ENCODE results near the gene MOK.
"Not testable (repeated sequence)": the region's sequence is repeated elsewhere in the genome, so short reads cannot be mapped to it uniquely, and the experiment has no call there.

The MOK gene, protein sequence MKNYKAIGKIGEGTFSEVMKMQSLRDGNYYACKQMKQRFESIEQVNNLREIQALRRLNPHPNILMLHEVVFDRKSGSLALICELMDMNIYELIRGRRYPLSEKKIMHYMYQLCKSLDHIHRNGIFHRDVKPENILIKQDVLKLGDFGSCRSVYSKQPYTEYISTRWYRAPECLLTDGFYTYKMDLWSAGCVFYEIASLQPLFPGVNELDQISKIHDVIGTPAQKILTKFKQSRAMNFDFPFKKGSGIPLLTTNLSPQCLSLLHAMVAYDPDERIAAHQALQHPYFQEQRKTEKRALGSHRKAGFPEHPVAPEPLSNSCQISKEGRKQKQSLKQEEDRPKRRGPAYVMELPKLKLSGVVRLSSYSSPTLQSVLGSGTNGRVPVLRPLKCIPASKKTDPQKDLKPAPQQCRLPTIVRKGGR

DNA sequence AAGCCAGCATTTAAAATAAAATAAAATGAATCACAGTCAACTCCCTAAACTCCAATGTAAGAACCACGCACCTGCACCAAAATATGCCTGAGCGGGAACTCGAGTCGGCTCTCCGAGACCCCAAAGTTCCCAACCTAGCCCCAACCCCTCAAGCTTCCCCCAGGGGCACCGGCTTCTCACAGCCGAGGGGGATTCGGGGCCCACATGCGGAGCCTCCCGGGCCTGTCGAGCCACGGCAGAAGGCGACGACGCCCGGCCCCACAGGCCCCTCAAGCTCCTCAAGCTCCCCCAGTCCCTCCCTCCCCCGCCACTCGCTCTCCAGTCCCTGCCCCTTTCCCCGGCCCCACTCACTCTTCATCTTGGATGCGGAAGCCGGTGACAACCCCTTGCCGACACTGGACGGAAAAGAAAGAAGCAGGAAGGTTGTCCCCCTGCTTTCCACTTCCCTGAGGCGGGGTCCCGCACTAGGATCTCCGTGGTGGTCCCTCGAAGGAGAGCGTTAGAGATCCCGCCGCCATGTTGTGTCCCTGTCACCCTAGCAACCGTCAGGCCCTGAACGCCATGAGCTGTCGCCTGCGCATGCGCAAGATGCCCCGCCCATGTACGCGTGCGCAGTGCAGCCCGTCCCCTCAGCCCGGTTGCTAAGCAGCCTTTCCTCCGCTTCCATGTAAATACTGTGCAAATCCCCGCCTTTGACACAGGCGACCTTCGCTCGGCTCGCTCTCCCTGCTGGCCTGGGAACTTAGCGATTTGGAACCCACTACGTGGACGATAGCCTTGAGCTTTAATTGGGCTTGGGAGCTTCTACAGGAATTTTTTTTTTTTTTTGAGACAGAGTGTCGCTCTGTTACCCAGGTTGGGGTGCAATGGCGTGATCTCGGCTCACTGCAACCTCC, at the start of gene MOK:
Gene MOK, minus strand, starts transcription at position 554 of the 896 bp plus-strand sequence. Its CDS starts 196 bp downstream, at position 358.
- peak; percentile 83 for DNase-seq (ENCODE audit: low read depth)
- H3K4me3 ChIP-seq (ENCODE audit: low read depth, low read length), result peak within 1 kb of the TSS; percentile 84

DNA sequence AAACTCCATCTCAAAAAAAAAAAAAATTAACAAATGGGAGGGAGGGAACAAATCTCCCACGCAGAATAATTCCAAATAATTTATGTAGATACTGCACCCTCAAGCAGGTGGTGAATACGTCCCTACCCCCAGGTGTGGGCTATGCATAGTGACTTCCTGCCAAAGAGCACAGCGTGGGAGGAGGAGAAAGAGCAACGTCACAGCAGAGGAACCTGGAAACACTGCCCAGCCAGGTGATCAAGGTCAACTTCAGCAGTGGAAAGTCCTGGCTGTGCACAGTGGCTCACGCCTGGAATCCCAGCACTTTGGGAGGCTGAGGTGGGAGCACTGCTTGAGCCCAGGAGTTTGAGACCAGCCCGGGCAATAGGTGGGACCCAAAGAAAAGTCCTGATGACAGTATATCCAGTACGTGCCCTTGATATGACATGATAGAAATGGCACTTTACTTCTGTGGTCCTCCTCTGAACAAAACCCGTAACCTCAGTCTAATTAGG, 48.2 kb upstream of the MOK start:
- DNase-seq (ENCODE audit: low read depth), result no peak
- no peak overlapping the region for H3K4me3 ChIP-seq (ENCODE audit: low read depth, low read length)

DNA sequence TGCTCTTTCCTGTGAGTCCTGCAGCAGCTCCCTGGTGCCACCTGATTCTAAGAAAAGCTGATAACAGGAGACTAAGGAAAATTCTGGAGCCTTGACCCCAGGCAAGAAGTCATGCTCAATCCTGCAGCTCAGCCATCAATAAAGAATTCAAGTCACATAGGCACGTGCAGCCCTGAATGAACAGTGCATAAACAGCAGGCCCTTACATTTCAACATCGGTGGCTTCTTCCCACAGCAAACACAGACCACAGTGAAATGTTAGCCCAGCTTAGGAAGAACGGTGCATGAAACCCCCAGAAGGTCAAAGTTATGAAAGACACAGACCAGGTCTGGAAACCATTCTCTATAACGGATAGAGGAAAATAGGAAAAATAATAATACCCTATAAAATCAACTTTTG, 47.2 kb upstream of the MOK start:
- no peak overlapping the region for H3K4me3 ChIP-seq (ENCODE audit: low read depth, low read length)

DNA sequence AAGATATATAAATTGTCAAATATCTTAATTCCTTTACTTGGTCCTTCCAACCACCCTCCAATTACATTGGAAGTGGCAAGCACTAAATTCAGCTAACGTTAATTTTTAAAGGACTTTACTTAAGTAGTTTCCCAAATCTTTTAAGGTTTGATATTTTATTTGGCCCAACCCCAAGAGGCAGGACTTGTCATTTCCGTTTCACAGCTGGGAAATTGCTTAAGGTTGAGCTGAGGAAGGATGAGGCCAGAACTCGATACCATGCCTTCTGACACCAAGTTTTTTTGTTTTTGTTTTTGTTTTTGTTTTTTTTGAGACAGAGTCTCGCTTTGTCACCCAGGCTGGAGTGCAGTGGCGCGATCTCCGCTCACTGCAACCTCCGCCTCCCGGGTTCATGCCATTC, 46.6 kb upstream of the MOK start:
- DNase-seq (ENCODE audit: low read depth); H3K4me3 ChIP-seq (ENCODE audit: low read depth, low read length): not testable (repeated sequence)

More for the DNA sequence above, 47.2 kb upstream of the MOK start:
- no peak for DNase-seq (ENCODE audit: low read depth)

DNA sequence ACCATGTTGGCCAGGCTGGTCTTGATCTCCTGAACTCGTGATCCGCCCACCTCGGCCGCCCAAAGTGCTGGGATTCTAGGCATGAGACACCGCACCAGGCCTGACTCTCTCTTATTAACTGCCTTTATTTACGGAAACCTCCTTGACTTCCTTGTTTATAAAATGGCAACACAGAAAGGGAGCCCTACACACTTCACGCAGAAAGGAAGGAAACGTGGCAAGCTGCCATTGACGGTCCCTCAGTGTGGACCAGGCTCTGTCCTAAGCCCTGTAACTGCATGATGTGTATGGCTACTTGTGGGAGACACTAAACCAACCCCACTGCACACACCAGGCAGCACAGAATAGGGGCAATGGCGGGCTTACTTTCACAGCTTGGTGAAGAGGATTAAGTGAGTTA, 46.1 kb upstream of the MOK start:
- no peak overlapping the region for H3K4me3 ChIP-seq (ENCODE audit: low read depth, low read length)
- DNase-seq (ENCODE audit: low read depth), result no peak

DNA sequence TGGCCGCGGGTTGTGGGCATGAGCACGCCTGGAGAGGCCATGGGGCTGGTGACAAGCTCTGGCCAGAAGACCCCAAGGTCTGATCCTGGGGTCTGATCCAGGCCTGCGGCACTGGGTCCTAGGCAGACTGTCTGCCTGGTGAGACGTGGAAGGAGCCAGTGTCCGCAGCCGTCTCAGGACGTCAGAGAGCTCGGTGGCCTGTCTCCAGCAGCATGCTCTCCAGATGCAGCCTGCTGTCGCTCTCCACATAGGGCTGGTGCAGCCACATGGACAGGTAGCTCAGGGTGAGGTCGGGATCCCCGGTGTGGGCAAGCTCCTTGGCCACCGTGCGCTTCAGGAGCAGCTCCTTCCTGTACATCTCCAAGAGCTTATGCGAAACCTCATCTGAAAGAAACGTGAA, 43.4 kb upstream of the MOK start:
- no peak overlapping the region for H3K4me3 ChIP-seq (ENCODE audit: low read depth, low read length)
- no peak for DNase-seq (ENCODE audit: low read depth)

DNA sequence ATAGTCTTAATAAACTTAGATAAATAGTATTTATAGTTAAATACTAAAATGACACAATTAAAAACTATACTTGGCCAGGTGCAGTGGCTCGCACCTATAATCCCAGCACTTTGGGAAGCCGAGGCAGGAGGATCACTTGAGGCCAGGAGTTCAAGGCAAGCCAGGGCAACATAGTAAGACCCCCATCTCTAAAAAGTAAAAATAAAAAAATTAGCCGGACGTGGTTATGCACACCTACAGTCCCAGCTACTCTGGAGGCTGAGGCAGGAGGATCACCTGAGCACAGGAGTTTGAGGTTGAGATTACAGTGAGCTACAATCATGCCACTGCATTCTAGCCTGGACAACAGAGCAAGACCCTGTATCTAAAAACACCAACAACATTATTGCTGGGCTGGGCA, 41.7 kb upstream of the MOK start:
- no peak overlapping the region for H3K4me3 ChIP-seq (ENCODE audit: low read depth, low read length)
- DNase-seq (ENCODE audit: low read depth), result no peak

DNA sequence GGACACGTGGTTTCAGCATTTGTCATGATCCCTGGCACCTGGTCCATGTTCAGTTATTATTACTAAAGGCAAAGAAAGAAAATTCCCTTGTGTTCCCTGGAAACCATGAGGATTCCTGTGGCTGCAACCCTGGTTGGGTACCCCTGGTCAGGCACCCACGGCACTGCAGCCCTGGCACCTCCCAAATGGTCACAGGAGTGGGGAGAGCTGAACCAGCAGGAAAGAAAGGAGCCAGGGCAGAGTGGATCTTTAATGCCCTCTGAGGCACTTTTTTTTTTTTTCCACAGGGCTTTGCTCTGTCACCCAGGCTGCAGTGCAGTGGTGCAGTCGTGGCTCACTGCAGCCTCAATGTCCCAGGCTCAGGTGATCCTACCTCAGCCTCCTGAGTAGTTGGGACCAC, 40.3 kb upstream of the MOK start:
- DNase-seq (ENCODE audit: low read depth), result no peak
- H3K4me3 ChIP-seq (ENCODE audit: low read depth, low read length), result no peak overlapping the region

DNA sequence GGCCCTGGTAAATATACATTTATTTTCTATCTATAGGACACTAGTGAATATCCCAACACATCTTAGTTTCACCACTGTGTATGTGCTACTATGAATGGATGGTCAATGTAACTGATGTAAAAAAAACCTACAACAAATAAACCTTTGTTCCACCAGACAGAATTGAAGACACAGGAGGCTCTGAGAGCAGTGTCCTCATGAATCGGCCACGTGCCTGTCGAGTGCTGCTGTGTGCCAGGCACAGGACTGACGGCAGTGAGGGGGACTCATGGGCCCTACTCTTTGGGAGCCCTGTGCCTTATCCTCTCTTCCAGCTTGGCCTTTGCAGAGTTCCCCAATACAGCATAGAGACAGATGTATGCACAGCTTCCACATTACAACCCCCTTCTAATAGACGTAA, 39.5 kb upstream of the MOK start:
- DNase-seq (ENCODE audit: low read depth), result no peak
- H3K4me3 ChIP-seq (ENCODE audit: low read depth, low read length), result no peak overlapping the region

DNA sequence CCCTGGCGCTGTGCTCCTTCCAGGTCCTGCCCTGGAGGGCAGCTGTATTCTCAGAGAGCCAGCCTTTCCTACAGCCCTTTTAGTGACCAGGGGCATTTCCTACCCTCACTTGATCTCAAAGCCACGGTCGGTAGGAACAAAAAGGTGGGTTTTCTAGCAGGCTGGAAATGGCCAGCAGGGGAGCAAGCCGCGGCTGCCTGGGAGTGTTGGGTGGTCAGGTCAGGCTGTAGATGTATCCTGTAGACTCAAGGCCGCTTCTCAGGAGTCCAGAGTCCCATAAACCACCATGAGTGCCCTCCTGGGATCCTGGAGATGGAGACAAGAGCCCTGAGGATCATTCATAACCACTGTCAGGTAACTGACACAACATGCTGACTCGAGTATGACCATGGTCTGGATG, 39.1 kb upstream of the MOK start:
- no peak overlapping the region for H3K4me3 ChIP-seq (ENCODE audit: low read depth, low read length)
- no peak for DNase-seq (ENCODE audit: low read depth)

DNA sequence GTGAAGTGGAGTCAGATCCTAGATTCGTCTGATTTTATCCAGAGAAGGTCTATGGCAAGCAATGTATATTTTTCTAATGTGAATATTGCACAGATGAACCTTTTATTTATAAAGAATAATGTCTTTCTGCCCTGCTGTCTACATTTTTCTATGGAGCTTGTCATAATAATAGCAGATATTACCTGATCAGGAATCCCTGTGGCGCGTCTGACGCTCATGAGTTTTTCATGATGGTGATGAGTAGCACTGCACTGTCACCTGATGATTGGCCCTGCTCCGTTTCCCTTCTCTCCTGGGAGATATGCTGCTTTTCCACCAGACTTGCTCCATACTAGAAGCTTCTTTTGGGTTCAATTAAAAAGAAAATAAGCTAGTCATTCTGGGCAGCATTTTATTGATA, 37.3 kb upstream of the MOK start:
- H3K4me3 ChIP-seq (ENCODE audit: low read depth, low read length), result no peak overlapping the region
- no peak for DNase-seq (ENCODE audit: low read depth)

DNA sequence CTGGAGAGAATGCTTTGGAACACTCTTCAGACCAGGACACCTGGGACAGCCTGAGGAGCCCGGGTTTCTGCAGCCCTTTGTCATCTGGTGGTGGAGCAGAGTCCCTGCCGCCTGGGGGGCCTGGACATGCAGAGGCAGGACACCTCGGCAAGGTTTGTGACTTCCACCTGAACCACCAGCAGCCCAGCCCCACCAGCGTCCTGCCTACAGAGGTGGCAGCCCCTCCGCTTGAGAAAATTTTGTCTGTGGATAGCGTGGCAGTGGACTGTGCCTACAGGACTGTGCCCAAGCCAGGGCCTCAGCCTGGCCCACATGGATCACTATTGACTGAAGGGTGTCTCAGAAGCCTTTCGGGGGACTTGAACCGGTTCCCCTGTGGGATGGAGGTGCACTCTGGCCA, 36.6 kb upstream of the MOK start:
- DNase-seq (ENCODE audit: low read depth), result no peak
- no peak overlapping the region for H3K4me3 ChIP-seq (ENCODE audit: low read depth, low read length)

DNA sequence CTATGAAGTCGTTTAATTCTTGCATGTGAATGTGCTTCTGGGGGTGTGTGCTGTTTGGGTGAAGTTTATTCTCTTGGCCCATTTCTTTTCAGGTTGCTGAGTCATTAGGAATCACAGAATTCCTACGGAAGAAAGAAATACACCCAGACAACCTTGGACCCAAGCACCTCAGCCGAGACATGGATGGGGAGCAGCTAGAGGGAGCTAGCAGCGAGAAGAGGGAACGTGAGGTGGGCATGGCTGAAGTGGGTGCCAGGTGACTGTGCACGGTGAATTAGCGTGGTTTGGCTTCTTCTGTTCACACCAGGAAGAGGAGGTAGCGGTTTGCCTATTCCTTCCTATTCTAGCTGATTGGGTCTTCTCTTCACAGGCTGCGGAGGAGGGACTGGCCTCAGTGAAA, 33.8 kb upstream of the MOK start:
- no peak for DNase-seq (ENCODE audit: low read depth)
- no peak overlapping the region for H3K4me3 ChIP-seq (ENCODE audit: low read depth, low read length)

DNA sequence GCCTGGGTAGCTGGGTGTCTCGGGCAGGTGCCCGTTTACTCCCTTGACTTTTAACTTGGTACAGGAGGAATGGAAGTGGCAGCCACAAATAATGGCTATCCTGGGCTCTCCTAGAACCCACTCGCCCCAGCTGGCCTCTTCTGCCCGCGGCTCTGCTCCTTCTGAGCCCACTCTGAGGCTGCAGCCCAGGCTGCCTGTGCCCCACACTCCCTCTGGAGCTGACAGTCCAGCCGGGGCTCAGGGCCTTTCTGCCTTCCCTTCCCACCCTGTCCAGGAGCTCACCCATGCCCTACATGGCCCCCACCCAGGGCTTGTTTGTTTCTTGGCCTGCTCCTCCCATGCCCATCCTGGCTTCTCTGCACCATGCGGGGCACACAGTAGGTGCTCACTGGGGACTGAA, 30.2 kb upstream of the MOK start:
- DNase-seq (ENCODE audit: low read depth), result no peak

DNA sequence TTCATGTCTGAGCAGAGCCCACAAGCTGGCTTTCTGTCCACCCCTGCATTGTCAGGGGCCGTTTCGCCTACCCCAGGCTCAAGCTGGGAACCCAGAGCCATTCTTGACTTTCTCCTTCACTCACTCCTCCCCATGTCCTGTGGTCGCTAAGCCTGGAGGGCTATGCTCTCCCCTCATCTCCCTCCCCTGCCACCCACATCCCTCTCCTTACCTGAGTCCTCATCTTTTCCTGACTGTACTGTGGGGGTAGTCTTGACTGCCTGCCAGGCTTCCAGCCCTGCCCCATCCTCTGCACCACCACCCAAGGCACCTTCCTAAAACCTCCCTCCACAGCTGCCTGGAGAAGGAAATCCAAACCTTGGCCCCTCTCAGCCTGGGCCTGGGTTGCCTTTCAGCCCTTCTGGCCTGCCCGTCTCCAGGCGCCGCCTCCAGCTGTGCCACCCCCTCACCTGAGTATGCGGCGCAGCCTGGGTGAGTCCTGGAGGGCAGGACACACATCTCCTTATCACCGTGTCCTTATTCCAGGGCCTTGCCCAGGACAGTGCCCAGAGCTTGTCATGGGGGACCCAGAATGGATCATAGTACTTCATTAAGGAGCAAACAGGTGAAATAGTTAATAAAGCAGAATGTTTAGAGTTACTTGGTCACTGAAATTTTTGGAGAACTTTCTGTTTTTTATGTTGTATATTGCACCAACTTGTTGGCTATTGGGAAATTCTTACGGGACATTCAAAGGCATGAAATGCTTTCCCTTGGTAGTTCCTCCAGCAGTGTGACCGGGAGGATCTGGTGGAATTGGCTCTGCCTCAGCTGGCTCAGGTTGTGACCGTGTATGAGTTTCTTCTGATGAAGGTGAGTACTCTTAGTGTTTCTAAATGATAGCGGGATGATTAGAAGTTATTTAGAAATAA, 29.1 kb upstream of the MOK start:
- no peak for DNase-seq (ENCODE audit: low read depth)
- no peak overlapping the region for H3K4me3 ChIP-seq (ENCODE audit: low read depth, low read length)

More for the DNA sequence above, 30.2 kb upstream of the MOK start:
- H3K4me3 ChIP-seq (ENCODE audit: low read depth, low read length), result no peak overlapping the region

DNA sequence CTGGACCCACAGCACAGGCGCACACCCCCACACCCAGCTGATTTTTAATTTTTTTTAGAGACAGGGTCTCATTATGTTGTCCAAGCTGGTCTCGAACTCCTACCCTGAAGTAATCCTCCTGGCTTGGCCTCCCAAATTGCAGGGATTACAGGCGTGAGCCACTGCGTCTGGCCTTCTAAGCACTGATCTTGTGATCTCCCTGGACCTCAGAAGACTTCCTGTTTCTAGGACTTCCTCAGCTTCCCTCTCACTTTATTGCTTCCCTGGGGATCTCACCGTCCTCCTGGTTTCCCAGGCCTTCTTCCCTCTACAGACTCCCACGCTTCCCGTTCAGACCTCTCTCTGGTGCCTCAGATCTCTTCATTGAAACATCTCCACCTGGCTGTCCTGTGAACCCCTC, 28.4 kb upstream of the MOK start:
- DNase-seq (ENCODE audit: low read depth), result no peak
- no peak overlapping the region for H3K4me3 ChIP-seq (ENCODE audit: low read depth, low read length)

DNA sequence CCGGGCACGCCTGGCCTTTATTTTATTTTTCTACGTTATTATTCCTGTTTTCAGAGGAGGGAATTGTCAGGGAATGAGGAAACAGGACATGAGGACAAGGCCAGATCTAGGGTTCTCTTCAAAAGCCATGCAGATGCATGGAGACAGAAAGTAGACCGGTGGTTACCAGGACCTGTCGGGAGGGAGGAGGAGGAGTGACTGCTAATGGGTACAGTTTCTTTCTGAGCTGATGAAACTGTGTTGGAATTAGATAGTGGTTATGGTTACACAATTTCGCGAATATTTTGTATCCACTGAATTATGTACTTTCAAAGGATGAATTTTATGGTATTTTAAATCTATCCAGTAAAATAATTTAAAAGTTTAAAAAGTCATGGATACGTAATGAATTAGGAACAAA, 25.8 kb upstream of the MOK start:
- DNase-seq (ENCODE audit: low read depth), result no peak
- no peak overlapping the region for H3K4me3 ChIP-seq (ENCODE audit: low read depth, low read length)

DNA sequence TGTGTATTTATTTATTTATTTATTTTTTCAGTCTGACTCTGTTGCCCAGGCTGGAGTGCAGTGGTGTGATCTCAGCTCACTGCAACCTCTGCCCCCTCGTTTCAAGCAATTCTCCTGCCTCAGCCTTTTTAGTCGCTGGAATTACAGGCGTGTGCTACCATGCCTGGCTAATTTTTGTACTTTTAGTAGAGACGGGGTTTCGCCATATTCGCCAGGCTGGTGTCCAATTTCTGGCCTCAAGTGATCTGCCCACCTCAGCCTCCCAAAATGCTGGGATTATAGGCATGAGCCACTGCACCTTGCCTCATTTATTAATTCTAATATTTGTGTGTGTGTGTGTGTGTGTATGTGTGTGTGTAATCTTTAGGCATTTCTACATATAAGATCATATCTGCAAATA, 24.4 kb upstream of the MOK start:
- H3K4me3 ChIP-seq (ENCODE audit: low read depth, low read length); DNase-seq (ENCODE audit: low read depth): not testable (repeated sequence)

DNA sequence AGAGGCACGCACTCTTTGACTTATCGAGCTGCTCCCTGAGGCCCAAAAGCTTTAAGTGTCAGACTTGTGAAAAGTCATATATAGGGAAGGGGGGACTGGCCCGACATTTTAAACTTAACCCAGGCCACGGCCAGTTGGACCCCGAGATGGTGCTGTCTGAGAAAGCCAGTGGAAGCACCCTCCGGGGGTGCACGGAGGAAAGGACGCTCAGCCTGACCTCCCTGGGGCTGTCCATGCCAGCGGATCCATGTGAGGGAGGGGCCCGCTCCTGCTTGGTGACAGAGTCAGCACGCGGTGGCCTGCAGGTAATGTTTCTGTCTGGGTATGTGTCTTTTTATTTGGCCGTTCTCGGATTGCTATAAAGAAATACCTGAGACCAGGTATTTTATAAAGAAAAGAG, 21.6 kb upstream of the MOK start:
- DNase-seq (ENCODE audit: low read depth), result no peak

More for the DNA sequence above, 21.6 kb upstream of the MOK start:
- H3K4me3 ChIP-seq (ENCODE audit: low read depth, low read length), result no peak overlapping the region
